Ovary (tissue), 3 donors: ENCODE data around the gene CDHR3.

Source experiments
- CTCF ChIP-seq, 3 donors: fragments of 450-650 bp in 2 of 3; fragments of 200-600 bp in 1 of 3; IDR thresholded peaks; one replicate each; pipeline versions ENCODE4 v1.5.1 to v1.8.0; 2016 to 2022; ENCODE audit warnings: antibody characterized with exemption in 3 of 3, mild to moderate bottlenecking in 1 of 3
- POLR2A ChIP-seq: fragments of 450-650 bp; IDR thresholded peaks from one replicate; pipeline ENCODE4 v1.6.1; 2017; ENCODE audit warnings: antibody characterized with exemption, mild to moderate bottlenecking, moderate library complexity
- donor health status: DM: no; HTN: no; CAD: no.

GRCh38 chr7:106037489-106038176 is 74.6 kb downstream of the CDHR3 start:
- TF ChIP-seq CTCF (IDR thresholded peaks at IDR 0.05) (no peak), POLR2A (no peak)
